ENCODE results near the gene MS4A14.
"Not testable (repeated sequence)": the region's sequence is repeated elsewhere in the genome, so short reads cannot be mapped to it uniquely, and the experiment has no call there.

The MS4A14 gene, protein sequence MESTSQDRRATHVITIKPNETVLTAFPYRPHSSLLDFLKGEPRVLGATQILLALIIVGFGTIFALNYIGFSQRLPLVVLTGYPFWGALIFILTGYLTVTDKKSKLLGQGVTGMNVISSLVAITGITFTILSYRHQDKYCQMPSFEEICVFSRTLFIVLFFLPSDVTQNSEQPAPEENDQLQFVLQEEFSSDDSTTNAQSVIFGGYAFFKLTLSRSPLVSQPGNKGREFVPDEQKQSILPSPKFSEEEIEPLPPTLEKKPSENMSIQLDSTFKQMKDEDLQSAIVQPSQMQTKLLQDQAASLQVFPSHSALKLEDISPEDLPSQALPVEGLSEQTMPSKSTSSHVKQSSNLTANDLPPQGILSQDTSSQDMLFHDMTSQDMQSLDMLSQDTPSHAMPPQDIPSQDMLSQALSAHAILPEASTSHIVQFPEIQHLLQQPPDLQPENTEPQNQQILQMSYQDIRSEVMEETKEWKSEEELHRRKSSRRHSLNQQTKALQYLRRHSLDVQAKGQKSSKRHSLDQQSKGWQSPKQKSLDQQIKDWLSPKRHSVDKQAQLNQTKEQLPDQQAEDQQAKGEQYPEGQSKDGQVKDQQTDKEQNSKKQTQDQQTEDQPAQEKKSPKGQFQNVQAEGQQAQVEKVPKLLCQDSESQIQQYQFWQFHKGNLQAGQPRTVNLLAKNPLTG

DNA sequence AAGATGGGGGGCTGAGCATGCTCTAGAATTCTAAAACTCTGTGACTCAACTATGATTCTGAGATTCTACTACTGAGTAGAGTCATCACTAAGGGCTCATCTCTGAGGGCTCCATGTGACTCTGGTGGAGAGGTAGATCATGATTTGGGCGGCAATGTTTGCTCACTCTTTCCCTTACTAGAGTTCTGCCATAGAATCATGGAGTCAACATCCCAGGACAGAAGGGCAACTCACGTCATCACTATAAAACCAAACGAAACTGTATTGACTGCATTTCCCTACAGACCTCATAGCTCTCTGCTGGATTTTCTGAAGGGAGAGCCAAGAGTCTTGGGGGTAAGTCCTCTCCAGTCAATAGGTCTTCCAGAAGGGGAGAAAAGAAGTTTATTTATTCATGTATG lies at the start of gene MS4A14:
MS4A14 (plus strand) TSS at position 78 of the 400 bp plus-strand sequence; CDS start at position 198, 120 bp downstream.
- no peak within 1 kb of the TSS for H2AFZ ChIP-seq (ENCODE audit: low read depth, low read length)
- H3K4me1 ChIP-seq (ENCODE audit: insufficient read depth, low read length), result no peaks in the 10 kb centered on the region
- peaks cover 4% of the 10 kb centered on the region for H3K27me3 ChIP-seq (ENCODE audit: insufficient read depth, low read length)
- no peaks in the 10 kb centered on the region for H3K9me3 ChIP-seq (ENCODE audit: low read length)
- H3K36me3 ChIP-seq (ENCODE audit: insufficient read depth, low read length), result no peaks in the 10 kb centered on the region
- H3K4me3 ChIP-seq (ENCODE audit: low read length), result no peak within 1 kb of the TSS

DNA sequence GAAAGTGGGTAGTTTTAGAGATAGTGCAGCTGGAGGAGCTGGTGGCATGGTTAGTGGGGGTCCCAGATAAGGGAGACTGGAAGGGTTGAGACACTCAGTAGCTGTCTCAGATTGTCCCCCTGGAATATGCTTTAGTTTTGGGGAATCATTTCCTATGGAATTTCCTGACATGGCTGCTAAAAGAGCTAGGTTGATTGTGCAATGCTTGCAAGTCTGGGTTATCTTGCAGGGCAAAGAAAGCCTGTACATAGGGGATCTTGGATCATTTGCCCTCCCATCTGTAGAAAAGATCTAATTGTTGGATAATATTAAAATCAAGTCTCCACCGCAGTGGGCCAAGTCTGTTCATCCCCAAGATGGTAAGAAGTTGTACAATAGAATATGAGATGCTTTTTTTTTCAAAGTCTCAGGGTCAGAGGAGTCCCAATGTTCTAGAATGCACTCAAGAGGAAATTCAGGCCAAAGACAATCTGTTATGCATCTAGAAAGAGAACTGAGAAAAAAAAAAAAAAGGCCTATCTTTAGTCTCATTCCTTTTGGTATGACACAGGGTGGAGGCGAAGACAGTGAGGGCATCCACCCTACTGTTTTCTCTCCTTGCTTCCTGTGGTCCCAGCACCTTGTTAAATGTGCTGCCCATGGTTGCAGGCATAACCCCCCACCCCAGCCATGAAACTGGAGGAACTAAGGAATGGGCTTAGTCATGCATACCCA lies 49.0 kb upstream of the MS4A14 start:
- H3K36me3 ChIP-seq (ENCODE audit: insufficient read depth, low read length), result no peaks in the 10 kb centered on the region
- H3K27me3 ChIP-seq (ENCODE audit: insufficient read depth, low read length), result peaks cover 3% of the 10 kb centered on the region
- H2AFZ ChIP-seq (ENCODE audit: low read depth, low read length), result no peak overlapping the region
- no peaks in the 10 kb centered on the region for H3K9me3 ChIP-seq (ENCODE audit: low read length)
- no peaks in the 10 kb centered on the region for H3K4me1 ChIP-seq (ENCODE audit: insufficient read depth, low read length)
- no peak overlapping the region for H3K4me3 ChIP-seq (ENCODE audit: low read length)

DNA sequence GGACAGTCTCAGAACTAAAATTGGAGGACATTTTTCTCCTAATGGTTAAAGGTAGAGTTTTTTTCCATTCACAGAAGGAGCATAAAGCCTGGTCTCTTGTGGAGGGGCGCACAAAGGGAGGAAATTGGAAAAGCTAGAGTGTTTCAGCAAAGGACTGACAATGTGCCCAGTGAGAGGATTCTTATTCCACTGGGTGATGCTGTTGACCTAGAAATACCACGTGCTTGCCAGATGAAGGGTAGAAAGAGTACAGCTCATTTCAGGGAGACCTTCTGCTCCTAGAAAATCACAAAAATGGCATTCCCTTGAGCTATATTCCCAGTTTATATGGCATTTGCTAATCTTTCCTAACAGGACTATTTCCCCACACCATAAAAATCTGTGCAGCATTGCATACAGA lies 48.1 kb upstream of the MS4A14 start:
- Histone ChIP-seq H3K36me3 (ENCODE audit: insufficient read depth, low read length) (no peaks in the 10 kb centered on the region), H3K4me1 (ENCODE audit: insufficient read depth, low read length) (no peaks in the 10 kb centered on the region), H3K9me3 (ENCODE audit: low read length) (no peaks in the 10 kb centered on the region), H3K27me3 (ENCODE audit: insufficient read depth, low read length) (peaks cover 3% of the 10 kb centered on the region), H2AFZ (ENCODE audit: low read depth, low read length) (no peak overlapping the region), H3K4me3 (ENCODE audit: low read length) (no peak overlapping the region)

DNA sequence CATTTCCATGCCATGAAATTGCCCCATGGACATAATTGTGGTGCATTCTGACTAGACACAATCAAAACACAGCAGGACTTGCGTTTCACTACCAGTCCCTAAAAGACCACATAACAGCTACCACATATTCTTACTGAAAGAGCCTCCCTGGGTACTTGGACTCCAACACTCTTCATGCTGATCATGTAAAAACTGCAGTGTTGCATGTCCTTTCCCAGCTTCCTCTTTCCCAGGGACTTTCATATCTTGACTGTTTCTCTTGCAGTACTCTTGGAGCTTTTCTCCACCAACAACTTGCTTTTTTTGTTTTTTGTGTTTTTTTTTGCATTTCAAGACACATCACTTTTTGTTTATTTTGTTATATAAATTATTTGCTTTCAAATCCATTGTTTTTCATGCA lies 46.3 kb upstream of the MS4A14 start:
- no peaks in the 10 kb centered on the region for H3K9me3 ChIP-seq (ENCODE audit: low read length)
- no peak overlapping the region for H3K4me3 ChIP-seq (ENCODE audit: low read length)
- no peaks in the 10 kb centered on the region for H3K4me1 ChIP-seq (ENCODE audit: insufficient read depth, low read length)
- no peak overlapping the region for H2AFZ ChIP-seq (ENCODE audit: low read depth, low read length)
- peaks cover 3% of the 10 kb centered on the region for H3K27me3 ChIP-seq (ENCODE audit: insufficient read depth, low read length)
- H3K36me3 ChIP-seq (ENCODE audit: insufficient read depth, low read length), result no peaks in the 10 kb centered on the region

DNA sequence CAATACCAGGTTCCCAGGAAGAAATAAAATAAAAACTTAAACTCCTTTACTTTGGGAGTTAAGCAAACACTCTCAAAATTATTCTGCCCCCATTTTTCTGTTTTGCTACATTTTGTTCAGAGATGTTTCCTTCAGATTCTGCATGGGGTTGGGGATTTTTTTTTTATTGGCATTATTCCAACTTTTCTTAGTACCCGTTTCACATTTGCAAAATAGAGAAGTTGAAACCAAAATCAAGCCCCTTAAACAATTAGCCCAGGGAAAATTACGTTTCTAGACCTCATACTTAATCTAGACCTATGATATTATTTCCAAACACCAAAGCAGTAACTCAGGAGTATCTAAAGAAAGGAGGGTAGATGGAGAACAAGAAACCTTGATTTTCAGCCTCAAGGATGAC lies 38.5 kb upstream of the MS4A14 start:
- H3K27me3 ChIP-seq (ENCODE audit: insufficient read depth, low read length), result no peaks in the 10 kb centered on the region
- no peaks in the 10 kb centered on the region for H3K36me3 ChIP-seq (ENCODE audit: insufficient read depth, low read length)
- H3K9me3 ChIP-seq (ENCODE audit: low read length), result peaks cover 3% of the 10 kb centered on the region
- no peaks in the 10 kb centered on the region for H3K4me1 ChIP-seq (ENCODE audit: insufficient read depth, low read length)
- H3K4me3 ChIP-seq (ENCODE audit: low read length), result no peak overlapping the region
- no peak overlapping the region for H2AFZ ChIP-seq (ENCODE audit: low read depth, low read length)

DNA sequence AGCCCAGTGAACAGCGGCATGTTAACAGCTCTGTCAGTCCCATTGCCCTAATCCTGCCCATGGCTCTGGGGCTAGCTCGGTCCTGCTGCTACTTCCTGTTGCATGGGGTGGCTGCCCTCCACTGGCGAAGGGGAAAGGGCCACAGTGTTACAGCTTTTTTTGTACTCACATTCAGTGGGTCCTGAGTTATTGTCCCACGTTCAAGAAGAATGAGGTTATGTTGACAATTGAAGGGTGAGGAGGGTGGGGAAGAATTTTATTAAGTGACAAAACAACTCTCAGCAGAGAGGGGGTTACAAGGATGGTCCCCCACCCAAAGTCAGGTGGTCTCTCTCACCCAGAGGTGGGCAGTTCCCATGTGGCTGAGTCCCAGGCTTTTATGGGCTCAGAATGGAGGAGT lies 35.6 kb upstream of the MS4A14 start:
- no peak overlapping the region for H2AFZ ChIP-seq (ENCODE audit: low read depth, low read length)
- peaks cover 3% of the 10 kb centered on the region for H3K9me3 ChIP-seq (ENCODE audit: low read length)
- no peaks in the 10 kb centered on the region for H3K4me1 ChIP-seq (ENCODE audit: insufficient read depth, low read length)
- no peak overlapping the region for H3K4me3 ChIP-seq (ENCODE audit: low read length)
- no peaks in the 10 kb centered on the region for H3K36me3 ChIP-seq (ENCODE audit: insufficient read depth, low read length)
- no peaks in the 10 kb centered on the region for H3K27me3 ChIP-seq (ENCODE audit: insufficient read depth, low read length)

DNA sequence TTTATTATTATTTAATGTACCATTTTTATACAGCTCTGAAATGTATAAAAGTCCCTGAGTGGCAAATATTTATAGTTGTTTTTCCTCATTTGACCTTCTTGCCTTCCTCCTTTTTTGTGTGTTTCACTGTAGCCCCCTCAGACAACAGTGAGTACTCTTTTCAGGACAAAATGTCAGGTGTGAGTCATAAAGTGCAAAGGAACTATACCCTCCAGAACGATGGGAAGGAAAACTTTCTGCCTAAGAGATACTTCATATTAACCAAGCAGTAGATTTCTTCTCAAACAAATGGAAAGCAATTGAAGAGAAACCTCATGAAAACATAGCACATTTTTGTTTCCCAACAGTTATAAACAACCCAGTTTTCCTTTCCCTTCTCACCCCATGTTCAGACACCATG lies 34.0 kb upstream of the MS4A14 start:
- Histone ChIP-seq H3K4me3 (ENCODE audit: low read length) (no peak overlapping the region), H3K36me3 (ENCODE audit: insufficient read depth, low read length) (no peaks in the 10 kb centered on the region), H3K27me3 (ENCODE audit: insufficient read depth, low read length) (no peaks in the 10 kb centered on the region), H2AFZ (ENCODE audit: low read depth, low read length) (no peak overlapping the region), H3K9me3 (ENCODE audit: low read length) (peaks cover 3% of the 10 kb centered on the region), H3K4me1 (ENCODE audit: insufficient read depth, low read length) (no peaks in the 10 kb centered on the region)

DNA sequence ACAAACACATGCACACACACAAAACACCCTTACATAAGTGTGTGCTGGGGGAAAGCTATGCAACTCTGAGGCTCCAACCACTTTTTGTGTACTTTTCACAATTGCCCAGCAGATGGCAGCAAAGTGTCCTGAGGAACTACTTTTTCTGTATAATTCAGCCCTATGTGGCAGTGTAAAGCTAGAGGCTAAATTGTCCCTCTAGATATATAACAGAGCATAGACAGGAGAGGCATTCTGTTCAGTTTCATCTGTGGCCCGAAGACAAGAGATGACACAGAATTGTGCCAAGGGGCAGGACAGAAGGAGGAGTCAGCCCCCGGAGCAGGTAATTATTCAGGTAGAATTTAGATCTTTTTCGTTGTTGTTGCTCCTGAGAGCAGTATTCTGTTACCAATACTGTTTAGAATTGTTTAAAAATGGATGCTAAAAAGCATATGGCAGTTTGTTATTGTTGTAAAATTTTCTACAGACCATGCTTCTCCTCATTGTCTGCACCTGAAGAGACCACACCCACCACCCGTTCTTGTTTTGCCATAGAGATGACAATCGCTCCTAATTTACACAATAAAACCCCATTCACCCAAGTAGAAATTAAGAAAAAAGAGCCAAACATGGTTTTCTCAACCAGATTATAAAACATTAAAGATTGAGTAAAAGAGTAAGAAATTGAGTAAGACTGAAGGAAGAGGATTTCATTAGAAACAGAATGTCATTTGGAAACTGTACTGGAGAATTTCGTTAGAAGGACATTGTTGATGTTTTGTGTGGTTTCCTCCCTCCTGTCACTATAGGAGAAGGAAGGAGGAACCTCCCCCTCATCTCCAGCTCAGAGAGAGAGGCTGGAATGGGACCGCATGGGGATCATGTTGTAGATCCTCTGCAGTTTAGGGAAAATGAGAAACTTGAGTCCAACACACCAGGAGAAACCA lies 32.5 kb upstream of the MS4A14 start:
- Histone ChIP-seq H3K4me1 (ENCODE audit: insufficient read depth, low read length) (no peaks in the 10 kb centered on the region), H3K27me3 (ENCODE audit: insufficient read depth, low read length) (no peaks in the 10 kb centered on the region), H3K36me3 (ENCODE audit: insufficient read depth, low read length) (no peaks in the 10 kb centered on the region), H2AFZ (ENCODE audit: low read depth, low read length) (no peak overlapping the region), H3K4me3 (ENCODE audit: low read length) (no peak overlapping the region), H3K9me3 (ENCODE audit: low read length) (peaks cover 3% of the 10 kb centered on the region)

DNA sequence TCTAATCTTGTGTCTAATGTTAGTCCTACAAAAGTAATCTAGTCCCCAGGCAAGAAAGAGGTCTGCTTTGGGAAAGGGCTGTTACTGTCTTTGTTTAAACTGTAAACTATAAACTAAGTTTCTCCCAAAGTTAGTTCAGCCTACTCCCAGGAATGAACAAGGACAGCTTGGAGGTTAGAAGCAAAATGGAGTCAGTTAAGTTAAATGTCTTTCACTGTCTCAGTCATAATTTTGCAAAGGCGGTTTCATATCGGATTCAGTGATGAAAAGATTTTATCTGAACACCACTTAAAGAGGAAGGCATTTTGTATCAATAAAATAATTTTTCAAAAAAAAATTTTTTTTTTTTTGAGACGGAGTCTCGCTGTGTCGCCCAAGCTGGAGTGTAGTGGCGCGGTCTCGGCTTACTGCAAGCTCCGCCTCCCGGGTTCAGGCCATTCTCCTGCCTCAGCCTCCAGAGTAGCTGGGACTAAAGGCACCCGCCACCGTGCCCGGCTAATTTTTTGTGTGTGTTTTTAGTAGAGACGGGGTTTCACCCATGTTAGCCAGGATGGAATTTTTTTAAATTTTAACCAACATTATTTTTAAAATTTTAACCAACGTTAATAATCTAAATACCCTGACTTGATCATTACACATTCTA lies 29.9 kb upstream of the MS4A14 start:
- not testable (repeated sequence) for H2AFZ ChIP-seq (ENCODE audit: low read depth, low read length); H3K36me3 ChIP-seq (ENCODE audit: insufficient read depth, low read length); H3K4me1 ChIP-seq (ENCODE audit: insufficient read depth, low read length); H3K4me3 ChIP-seq (ENCODE audit: low read length); H3K9me3 ChIP-seq (ENCODE audit: low read length); H3K27me3 ChIP-seq (ENCODE audit: insufficient read depth, low read length)

DNA sequence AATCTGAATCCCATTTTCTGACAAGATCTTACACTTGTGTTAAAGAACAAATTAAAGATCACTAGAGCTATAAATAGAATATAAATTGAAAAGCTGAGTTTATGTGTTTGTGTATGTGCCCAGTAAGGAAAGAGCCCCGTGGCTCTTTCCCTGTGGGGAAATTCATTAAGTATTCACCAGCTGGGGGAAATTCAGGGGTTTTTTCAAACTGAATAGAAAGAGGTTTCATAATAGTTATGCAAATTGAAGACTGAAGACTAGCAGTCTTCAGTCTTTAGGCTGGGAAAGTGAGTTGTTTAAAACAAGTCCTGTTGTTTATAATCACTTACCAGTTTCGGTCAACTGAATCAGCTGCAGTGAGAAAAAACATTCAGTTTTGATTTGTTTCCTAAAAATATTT lies 29.2 kb upstream of the MS4A14 start:
- Histone ChIP-seq H3K9me3 (ENCODE audit: low read length) (no peaks in the 10 kb centered on the region), H3K4me1 (ENCODE audit: insufficient read depth, low read length) (no peaks in the 10 kb centered on the region), H3K27me3 (ENCODE audit: insufficient read depth, low read length) (no peaks in the 10 kb centered on the region), H2AFZ (ENCODE audit: low read depth, low read length) (no peak overlapping the region), H3K36me3 (ENCODE audit: insufficient read depth, low read length) (no peaks in the 10 kb centered on the region), H3K4me3 (ENCODE audit: low read length) (no peak overlapping the region)

DNA sequence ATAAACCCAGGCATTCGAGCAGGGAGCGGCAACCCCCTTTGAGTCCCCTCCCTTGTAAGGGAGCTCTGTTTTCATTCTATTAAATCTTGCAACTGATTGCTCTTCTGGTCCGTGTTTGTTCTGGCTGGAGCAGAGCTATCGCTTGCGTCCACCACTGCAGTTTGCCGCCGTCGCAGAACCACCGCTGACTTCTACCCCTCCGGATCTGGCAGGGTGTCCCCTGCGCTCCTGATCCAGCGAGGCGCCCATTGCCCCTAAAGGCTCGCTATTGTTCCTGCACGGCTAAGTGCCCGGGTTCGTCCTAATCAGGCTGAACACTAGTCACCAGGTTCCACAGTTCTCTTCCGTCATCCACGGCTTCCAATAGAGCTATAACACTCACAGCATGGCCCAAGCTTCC lies 28.4 kb upstream of the MS4A14 start:
- Histone ChIP-seq H2AFZ (ENCODE audit: low read depth, low read length) (no peak overlapping the region), H3K36me3 (ENCODE audit: insufficient read depth, low read length) (no peaks in the 10 kb centered on the region), H3K9me3 (ENCODE audit: low read length) (no peaks in the 10 kb centered on the region), H3K4me1 (ENCODE audit: insufficient read depth, low read length) (no peaks in the 10 kb centered on the region), H3K4me3 (ENCODE audit: low read length) (no peak overlapping the region), H3K27me3 (ENCODE audit: insufficient read depth, low read length) (no peaks in the 10 kb centered on the region)

DNA sequence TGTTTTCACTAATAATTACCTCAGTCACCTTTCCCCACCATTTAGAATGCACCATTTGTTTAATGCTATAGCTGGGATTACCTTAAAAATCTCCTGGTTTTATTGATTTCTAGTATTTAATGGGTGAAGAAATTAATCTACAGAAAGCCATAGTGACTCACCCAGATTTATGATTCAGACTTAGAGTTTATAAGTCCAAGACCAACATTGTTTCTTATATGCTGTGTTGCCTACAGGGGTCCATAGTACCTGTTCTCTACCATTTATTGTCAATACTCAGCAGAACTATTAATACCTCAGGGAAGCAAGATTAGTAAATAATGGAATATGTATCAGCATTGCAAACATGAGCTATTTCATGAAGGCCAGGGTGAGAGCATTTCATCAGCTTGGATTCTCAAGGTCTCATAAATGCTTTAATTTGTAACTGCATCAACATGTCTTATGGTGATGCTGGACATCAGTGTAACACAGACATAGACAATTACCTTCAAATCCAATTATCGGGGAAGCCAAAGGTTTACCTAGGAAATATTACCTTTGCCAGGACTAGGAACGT lies 25.9 kb upstream of the MS4A14 start:
- Histone ChIP-seq H2AFZ (ENCODE audit: low read depth, low read length) (no peak overlapping the region), H3K4me1 (ENCODE audit: insufficient read depth, low read length) (no peaks in the 10 kb centered on the region), H3K36me3 (ENCODE audit: insufficient read depth, low read length) (no peaks in the 10 kb centered on the region), H3K9me3 (ENCODE audit: low read length) (no peaks in the 10 kb centered on the region), H3K27me3 (ENCODE audit: insufficient read depth, low read length) (no peaks in the 10 kb centered on the region), H3K4me3 (ENCODE audit: low read length) (no peak overlapping the region)
